CD4-positive, alpha-beta T cell treated with Interleukin-17A for 4 hours (primary cell): Measurements from ENCODE around the gene LLCFC1.

Source experiments
- DNase-seq: peaks from one replicate; pipeline ENCODE4 v3.0.0-alpha.2; 2020; ENCODE audit warnings: mixed read lengths

The LLCFC1 gene

GRCh38 chr7:142939226-142939910, at the start of gene LLCFC1:
TSS of gene LLCFC1 (plus strand) at chr7:142939484. CDS start at chr7:142939622, 138 bp downstream.
- peak; percentile 7 for DNase-seq

GRCh38 chr7:142889816-142890215, 49.5 kb upstream of the LLCFC1 start:
- no peak for DNase-seq

- DNase-seq: no peak
Measured at GRCh38 chr7:142890874-142891485, 48.3 kb upstream of the LLCFC1 start.

- no peak for DNase-seq
Measured at GRCh38 chr7:142891490-142892082, 47.7 kb upstream of the LLCFC1 start.

GRCh38 chr7:142892951-142893350, 46.3 kb upstream of the LLCFC1 start:
- no peak for DNase-seq

- DNase-seq: no peak
Measured at GRCh38 chr7:142894112-142894984, 44.9 kb upstream of the LLCFC1 start.

GRCh38 chr7:142894985-142895593, 44.2 kb upstream of the LLCFC1 start:
- DNase-seq: no peak

GRCh38 chr7:142896151-142896550, 43.1 kb upstream of the LLCFC1 start:
- no peak for DNase-seq

GRCh38 chr7:142896741-142897379, 42.4 kb upstream of the LLCFC1 start:
- no peak for DNase-seq

- DNase-seq: no peak
Measured at GRCh38 chr7:142897691-142898090, 41.6 kb upstream of the LLCFC1 start.

GRCh38 chr7:142898377-142899170, 40.7 kb upstream of the LLCFC1 start:
- no peak for DNase-seq

- no peak for DNase-seq
Measured at GRCh38 chr7:142899661-142900060, 39.6 kb upstream of the LLCFC1 start.

- no peak for DNase-seq
Measured at GRCh38 chr7:142901426-142902259, 37.6 kb upstream of the LLCFC1 start.

- no peak for DNase-seq
Measured at GRCh38 chr7:142904128-142904527, 35.2 kb upstream of the LLCFC1 start.

GRCh38 chr7:142905759-142906158, 33.5 kb upstream of the LLCFC1 start:
- DNase-seq: no peak

GRCh38 chr7:142906643-142907042, 32.6 kb upstream of the LLCFC1 start:
- no peak for DNase-seq

- no peak for DNase-seq
Measured at GRCh38 chr7:142908290-142908689, 31.0 kb upstream of the LLCFC1 start.

- DNase-seq: no peak
Measured at GRCh38 chr7:142908921-142909890, 30.1 kb upstream of the LLCFC1 start.

GRCh38 chr7:142910031-142910433, 29.3 kb upstream of the LLCFC1 start:
- DNase-seq: no peak
